Ishikawa (cell line): Measurements from ENCODE around the gene CORIN.

ENCODE experiments used
- CEBPB ChIP-seq: IDR thresholded peaks from 2 replicates; pipeline ENCODE4 v1.6.1; 2012
- CREB1 ChIP-seq: IDR thresholded peaks from 2 replicates; pipeline ENCODE4 v1.6.1; 2012; ENCODE audit warnings: low read depth
- EGR1 ChIP-seq: IDR thresholded peaks from 2 replicates; pipeline ENCODE4 v1.6.1; 2012
- EP300 ChIP-seq: IDR thresholded peaks from 2 replicates; pipeline ENCODE4 v1.6.1; 2012; ENCODE audit warnings: borderline replicate concordance
- FOXM1 ChIP-seq: IDR thresholded peaks from 2 replicates; pipeline ENCODE4 v1.6.1; 2012; ENCODE audit warnings: low read depth, borderline replicate concordance
- NFIC ChIP-seq: IDR thresholded peaks from 2 replicates; pipeline ENCODE4 v1.6.1; 2012
- RAD21 ChIP-seq: IDR thresholded peaks from 2 replicates; pipeline ENCODE4 v1.6.1; 2012; ENCODE audit warnings: low read depth
- TAF1 ChIP-seq: IDR thresholded peaks from 2 replicates; pipeline ENCODE4 v1.6.1; 2012; ENCODE audit warnings: low read depth, mild to moderate bottlenecking
- TCF12 ChIP-seq: IDR thresholded peaks from 2 replicates; pipeline ENCODE4 v1.6.1; 2012; ENCODE audit warnings: low read depth
- TEAD4 ChIP-seq: IDR thresholded peaks from 2 replicates; pipeline ENCODE4 v1.6.1; 2012
- YY1 ChIP-seq: IDR thresholded peaks from 2 replicates; pipeline ENCODE4 v1.6.1; 2012; ENCODE audit warnings: low read depth
- ZBTB7A ChIP-seq: IDR thresholded peaks from 2 replicates; pipeline ENCODE4 v1.6.1; 2012; ENCODE audit warnings: low read depth
- TF ChIP-seq, protein P1 (sequence below): IDR thresholded peaks from 2 replicates; pipeline ENCODE4 v1.6.1; 2012
- TF ChIP-seq, protein P2 (sequence below): IDR thresholded peaks from 2 replicates; pipeline ENCODE4 v1.6.1; 2012
- TF ChIP-seq, protein P3 (sequence below): IDR thresholded peaks from 2 replicates; pipeline ENCODE4 v1.6.1; 2012; ENCODE audit warnings: low read depth, mild to moderate bottlenecking

CORIN gene

DNA sequence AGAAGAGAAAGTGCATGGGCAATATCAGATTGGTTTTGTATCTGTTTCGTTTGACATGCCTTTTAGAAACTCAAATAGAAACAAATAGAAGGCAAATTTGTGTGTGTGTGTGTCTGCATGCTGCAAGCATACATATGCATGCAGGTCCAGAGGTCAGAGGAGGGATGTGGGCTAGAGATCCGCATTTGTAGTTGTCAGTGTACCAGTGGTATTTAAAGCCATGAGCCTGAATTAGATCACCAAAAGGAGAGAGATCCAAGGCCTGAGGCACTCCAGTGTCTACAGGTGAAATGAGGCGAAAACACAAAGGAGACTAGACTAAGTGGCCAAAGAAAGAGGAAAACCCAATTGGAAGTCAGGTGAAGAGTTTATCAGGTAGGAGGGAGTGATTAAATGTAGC is 106.7 kb downstream of the CORIN start:
- TF ChIP-seq CEBPB, result no peak

DNA sequence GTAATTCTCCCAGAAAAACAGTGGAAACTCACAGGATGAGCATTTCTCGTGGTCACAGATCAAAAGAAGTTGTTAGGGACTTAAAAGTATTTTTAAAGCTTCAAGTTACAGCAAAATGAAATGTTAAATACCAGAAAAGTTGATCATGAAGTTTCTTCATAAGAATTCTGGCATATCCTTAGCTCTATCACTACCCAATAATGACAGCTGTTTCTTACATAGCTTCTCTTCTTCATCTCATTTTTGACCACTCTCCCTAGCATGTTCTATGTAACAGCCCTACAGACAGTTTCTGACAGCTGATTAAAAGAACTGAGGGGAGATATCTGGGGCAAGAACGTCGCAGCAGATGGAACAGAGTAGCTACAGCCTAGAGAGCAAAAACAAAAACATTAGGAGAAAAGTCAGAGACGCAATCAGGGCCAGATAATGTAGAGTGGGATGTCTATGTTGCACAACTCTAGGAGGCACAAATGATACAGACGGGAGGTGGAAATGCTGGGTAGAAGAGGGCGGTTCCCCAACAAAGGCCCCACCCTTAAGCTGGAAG is 108.7 kb downstream of the CORIN start:
- TF ChIP-seq ZBTB7A (no peak), FOXM1 (no peak), YY1 (no peak), TCF12 (no peak), EGR1 (no peak), TEAD4 (no peak)
- TF ChIP-seq, protein P1, sequence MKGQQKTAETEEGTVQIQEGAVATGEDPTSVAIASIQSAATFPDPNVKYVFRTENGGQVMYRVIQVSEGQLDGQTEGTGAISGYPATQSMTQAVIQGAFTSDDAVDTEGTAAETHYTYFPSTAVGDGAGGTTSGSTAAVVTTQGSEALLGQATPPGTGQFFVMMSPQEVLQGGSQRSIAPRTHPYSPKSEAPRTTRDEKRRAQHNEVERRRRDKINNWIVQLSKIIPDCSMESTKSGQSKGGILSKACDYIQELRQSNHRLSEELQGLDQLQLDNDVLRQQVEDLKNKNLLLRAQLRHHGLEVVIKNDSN, result no peak
- TF ChIP-seq, protein P2, sequence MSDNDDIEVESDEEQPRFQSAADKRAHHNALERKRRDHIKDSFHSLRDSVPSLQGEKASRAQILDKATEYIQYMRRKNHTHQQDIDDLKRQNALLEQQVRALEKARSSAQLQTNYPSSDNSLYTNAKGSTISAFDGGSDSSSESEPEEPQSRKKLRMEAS, result no peak

DNA sequence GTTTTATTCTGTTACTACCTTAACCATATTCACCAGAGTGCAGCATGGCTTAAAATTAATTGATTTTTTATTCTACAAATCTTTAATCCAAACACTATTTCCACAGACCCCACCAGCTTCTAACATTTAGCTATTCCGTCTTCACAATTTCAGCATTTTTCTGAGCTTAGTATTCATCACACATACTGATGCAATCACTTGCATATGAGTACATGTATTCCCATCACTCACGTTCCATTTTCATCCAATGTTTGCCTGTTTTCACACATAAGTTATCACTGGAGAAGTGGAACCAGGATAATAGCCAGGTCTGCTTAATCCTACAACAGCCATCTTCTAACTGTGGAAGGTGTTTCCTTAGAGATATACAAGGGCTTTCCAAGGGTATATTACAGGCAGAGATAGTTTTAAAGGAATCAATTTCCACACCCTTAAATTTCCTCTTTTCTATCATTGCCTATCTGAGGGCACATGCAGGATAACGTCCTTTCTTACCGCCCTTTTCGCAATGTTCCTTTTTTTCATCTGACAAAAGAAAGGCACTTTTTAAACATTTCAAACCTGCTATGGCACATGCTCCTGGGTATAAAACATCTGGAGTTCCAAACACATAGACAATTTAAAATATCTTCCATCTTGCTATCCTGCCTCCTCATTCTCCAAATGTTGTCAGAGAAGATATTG is 115.8 kb downstream of the CORIN start:
- no peak for TF ChIP-seq NFIC
- TF ChIP-seq, protein P3, sequence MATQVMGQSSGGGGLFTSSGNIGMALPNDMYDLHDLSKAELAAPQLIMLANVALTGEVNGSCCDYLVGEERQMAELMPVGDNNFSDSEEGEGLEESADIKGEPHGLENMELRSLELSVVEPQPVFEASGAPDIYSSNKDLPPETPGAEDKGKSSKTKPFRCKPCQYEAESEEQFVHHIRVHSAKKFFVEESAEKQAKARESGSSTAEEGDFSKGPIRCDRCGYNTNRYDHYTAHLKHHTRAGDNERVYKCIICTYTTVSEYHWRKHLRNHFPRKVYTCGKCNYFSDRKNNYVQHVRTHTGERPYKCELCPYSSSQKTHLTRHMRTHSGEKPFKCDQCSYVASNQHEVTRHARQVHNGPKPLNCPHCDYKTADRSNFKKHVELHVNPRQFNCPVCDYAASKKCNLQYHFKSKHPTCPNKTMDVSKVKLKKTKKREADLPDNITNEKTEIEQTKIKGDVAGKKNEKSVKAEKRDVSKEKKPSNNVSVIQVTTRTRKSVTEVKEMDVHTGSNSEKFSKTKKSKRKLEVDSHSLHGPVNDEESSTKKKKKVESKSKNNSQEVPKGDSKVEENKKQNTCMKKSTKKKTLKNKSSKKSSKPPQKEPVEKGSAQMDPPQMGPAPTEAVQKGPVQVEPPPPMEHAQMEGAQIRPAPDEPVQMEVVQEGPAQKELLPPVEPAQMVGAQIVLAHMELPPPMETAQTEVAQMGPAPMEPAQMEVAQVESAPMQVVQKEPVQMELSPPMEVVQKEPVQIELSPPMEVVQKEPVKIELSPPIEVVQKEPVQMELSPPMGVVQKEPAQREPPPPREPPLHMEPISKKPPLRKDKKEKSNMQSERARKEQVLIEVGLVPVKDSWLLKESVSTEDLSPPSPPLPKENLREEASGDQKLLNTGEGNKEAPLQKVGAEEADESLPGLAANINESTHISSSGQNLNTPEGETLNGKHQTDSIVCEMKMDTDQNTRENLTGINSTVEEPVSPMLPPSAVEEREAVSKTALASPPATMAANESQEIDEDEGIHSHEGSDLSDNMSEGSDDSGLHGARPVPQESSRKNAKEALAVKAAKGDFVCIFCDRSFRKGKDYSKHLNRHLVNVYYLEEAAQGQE, result no peak
- TF ChIP-seq FOXM1, result no peak
- TF ChIP-seq YY1, result no peak
- no peak for TF ChIP-seq EGR1
- TF ChIP-seq TEAD4, result no peak
- no peak for TF ChIP-seq TAF1
- TF ChIP-seq CEBPB, result no peak
- TF ChIP-seq, protein P1, result no peak
- TF ChIP-seq TCF12, result no peak
- TF ChIP-seq CREB1, result no peak
- no peak for TF ChIP-seq RAD21
- no peak for TF ChIP-seq EP300
- TF ChIP-seq ZBTB7A, result no peak
- TF ChIP-seq, protein P2, result no peak

DNA sequence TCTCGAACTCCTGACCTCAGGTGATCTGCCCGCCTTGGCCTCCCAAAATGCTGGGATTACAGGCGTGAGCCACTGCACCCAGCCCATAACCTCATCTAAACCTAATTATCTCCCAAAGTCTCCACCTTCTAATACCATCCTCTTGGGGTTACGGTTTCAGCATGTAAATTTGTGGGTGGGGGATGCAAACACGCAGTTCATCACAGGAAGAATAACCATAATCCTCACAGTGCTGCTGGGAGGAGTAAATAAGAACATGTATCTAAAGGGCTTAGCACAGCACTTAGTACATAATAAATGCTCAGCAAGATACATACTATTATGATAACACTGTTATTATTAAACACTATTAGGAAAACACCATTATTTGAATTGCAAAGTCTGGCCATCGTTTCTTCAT is 116.4 kb downstream of the CORIN start:
- TF ChIP-seq CEBPB, result no peak
- TF ChIP-seq CREB1, result no peak
- TF ChIP-seq, protein P1, result no peak
- TF ChIP-seq RAD21, result no peak

DNA sequence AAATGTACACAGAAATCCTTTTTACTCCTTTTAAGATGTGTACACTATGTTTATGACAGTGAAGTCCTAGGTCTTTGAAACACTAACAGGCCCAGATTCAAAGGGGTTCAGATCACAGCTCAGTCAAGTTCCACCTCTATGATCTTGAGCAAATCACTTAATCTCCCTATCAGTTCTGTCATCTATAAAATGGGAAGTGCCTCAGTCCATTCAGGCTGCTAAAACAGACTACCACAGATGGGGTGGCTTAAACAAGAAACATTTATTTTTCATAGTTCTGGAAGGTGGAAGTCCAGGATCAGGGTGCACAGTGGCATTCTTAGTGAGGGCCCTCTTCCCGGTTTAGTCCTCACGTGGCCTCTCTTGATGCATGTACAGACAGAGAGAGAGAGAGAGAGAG is 117.1 kb downstream of the CORIN start:
- no peak for TF ChIP-seq NFIC
- TF ChIP-seq CEBPB, result no peak
- no peak for TF ChIP-seq TAF1
- TF ChIP-seq EGR1, result no peak
- TF ChIP-seq, protein P2, result no peak
- TF ChIP-seq, protein P3, result no peak
- TF ChIP-seq, protein P1, result no peak
- TF ChIP-seq TCF12, result no peak
- TF ChIP-seq TEAD4, result no peak
- no peak for TF ChIP-seq EP300
- TF ChIP-seq CREB1, result no peak
- no peak for TF ChIP-seq YY1
- no peak for TF ChIP-seq FOXM1
- TF ChIP-seq RAD21, result no peak
- no peak for TF ChIP-seq ZBTB7A
